Left cardiac atrium (tissue), 4 donors: ENCODE measurements around the gene HCRTR1. TPM values are rescaled to one million over a fixed set of nuclear protein-coding genes. Genes with fewer than 3 reads are reported as not detected.
"Not testable (repeated sequence)": the region's sequence is repeated elsewhere in the genome, so short reads cannot be mapped to it uniquely, and the experiment has no call there.

Experiments
- ATAC-seq, 2 donors: fragments of 200-7000 bp; cut with Tn5 transposase; one replicate each; pipeline ENCODE4 v1.9.1; 2020; ENCODE audit warnings: mild to moderate bottlenecking in 2 of 2, moderate library complexity in 2 of 2
- DNase-seq: peaks from one replicate; pipeline ENCODE4 v3.0.0-alpha.2; 2020
- intact Hi-C, 2 donors: fragments of 100-400 bp; cut with DNase I; formaldehyde crosslinking; loops; one replicate each; pipeline versions ENCODE4 v1.14.1 to v1.15.1; 2022 to 2023
- total RNA-seq, 2 donors: library from RNA; stranded (reverse); fragmentation: NEBNext Ultra II Directional; extraction: Animal tissue kit (Norgen Biotek cat#: 25700); gene quantifications; one replicate each; pipeline ENCODE4 v1.2.1, GENCODE V29; 2021
- donor health status: DM: no; HTN: yes; CAD: no.
- donor health status: DM: no; HTN: yes; CAD: no; lungs with severe emphysema.
- donor health status: DM: yes; HTN: yes; CAD: no.
- donor health status: Dilated cardiomyopathy.

Gene HCRTR1
- total RNA-seq, 2 donors from 2014 or later, result 0.42 to 0.44 TPM

DNA sequence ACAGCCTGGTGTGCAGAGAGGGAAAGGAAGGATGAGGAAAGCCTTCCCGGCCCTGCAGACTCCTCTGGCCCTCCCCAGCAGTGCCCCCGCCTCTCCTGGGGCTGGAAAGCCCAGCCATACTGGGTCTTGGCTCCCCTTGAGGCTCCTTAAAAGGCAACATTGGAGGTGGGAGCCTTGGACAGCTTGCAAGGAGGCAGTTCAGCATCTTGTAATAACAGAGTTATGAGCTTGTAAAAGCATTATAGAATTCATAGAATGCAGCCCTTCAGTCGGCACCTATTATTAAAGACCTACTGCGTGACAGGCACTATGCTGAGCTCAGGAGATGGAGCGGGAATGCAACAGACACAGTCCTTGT, 37.0 kb upstream of the HCRTR1 start:
- intact Hi-C loops, result no loop called here
- DNase-seq (no peak), ATAC-seq (no peak)

DNA sequence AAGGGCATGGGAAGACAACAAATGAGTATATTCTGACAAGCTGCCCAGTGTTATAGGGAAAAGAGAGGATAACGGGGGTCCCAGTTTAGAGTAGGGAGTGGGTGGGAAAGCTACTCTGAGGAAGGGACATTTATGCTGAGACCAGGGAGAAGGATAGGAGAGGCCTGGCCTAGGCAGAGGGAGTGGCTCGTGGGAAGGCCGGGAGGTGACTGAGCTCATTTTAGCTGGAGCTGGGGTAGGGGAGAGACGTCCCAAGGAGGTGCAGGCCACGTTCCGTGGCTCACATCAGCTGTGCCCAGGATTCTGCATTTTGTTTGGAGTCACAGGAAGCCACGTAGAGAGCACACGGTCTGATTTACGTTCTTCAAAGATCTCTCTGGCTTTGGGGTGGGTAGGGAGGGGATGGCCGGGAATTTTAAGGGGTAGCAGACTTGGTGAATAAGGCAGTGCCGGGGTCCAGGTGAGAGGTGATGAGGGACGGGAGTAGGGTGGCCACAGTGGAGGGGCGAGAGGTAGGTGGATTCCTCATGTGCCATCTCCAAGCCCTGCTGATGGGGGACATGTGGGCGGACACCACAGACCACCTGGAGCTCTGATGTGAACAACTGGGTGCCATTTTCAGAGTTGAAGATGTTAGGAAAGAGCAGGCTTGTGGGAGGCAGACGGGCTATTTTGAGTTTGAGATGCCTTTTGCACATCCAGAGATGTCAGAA, 36.4 kb upstream of the HCRTR1 start:
- intact Hi-C loops, result no loop called here
- ATAC-seq (no peak), DNase-seq (no peak)

GRCh38 chr1:31581821-31582810, 35.4 kb upstream of the HCRTR1 start:
- DNase-seq, result no peak
- no peak for ATAC-seq
- intact Hi-C loops, result no loop called here

- ATAC-seq, result peak; percentile 7 to 23
- no peak for DNase-seq
- intact Hi-C loops, result no loop called here
Observed at GRCh38 chr1:31583082-31583994, 34.2 kb upstream of the HCRTR1 start.

DNA sequence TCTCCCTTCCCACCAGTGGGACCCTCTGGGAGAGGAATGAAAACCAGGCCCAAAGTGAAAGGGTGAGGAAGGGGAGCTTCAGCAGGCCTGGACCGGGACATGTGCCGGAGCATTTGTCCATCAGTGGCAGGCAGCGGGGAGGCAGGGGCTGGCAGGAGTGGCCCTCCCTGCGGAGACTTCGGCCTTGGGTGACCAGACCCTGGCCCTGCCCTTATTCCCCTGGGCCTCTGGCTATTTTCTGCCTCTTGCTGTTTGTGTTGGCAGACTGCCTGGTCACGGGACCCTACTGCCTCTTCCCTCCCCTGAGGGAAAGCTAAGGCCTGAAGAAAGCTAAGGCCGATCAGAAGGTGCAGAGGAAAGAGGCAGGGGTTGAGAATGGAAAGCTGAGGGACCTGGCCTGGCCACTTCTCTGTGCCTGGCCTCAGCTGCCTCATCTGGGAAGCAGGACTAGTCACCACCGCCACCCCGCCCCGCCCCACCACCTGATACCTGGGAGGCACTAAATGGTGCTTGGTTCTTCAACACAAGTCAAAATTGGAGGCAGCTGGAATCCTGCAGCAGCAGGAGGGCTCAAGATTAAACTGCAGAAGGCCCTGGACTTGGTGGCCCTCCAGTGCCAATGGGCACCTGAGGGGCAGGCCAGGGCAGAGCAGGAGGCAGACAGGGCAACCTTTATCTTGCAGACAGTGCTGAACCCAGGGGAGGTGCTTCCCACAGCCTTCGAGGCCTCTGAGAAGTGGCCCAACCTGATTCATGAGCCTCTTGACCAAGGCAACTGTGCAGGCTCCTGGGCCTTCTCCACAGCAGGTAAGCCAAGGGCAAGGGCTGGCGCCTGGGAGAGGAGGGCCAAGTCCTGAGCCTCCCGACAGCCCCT, 33.3 kb upstream of the HCRTR1 start:
- peak; percentile 55 to 70 for ATAC-seq
- peak; percentile 88 for DNase-seq
- intact Hi-C loops, result no loop called here

DNA sequence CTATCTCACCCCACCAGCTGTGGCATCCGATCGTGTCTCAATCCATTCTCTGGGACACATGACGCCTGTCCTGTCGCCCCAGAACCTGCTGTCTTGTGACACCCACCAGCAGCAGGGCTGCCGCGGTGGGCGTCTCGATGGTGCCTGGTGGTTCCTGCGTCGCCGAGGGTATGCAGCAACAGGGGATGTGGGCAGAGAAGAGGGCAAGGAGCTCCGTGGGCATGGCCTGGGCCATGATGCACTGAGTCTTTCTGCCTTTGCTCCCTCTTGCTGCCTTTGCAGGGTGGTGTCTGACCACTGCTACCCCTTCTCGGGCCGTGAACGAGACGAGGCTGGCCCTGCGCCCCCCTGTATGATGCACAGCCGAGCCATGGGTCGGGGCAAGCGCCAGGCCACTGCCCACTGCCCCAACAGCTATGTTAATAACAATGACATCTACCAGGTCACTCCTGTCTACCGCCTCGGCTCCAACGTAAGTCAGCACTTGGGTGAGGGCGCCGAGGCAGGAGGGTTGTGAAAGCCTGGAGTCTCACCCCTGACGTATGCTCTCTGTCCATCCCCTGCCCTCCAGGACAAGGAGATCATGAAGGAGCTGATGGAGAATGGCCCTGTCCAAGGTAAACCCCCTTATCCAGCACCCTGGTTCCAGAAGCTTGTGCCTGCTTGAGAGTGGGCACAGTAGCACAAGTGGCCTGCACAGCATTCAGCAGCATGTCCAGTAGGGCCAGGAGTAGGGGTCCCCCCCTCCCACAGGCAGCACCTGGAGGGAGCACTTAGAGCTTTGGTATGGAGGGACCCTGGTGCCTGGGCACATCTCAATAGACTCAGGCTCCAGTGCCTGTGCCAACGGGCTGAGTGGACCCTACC, 32.4 kb upstream of the HCRTR1 start:
- no peak for ATAC-seq
- intact Hi-C loops, result no loop called here
- DNase-seq, result no peak

DNA sequence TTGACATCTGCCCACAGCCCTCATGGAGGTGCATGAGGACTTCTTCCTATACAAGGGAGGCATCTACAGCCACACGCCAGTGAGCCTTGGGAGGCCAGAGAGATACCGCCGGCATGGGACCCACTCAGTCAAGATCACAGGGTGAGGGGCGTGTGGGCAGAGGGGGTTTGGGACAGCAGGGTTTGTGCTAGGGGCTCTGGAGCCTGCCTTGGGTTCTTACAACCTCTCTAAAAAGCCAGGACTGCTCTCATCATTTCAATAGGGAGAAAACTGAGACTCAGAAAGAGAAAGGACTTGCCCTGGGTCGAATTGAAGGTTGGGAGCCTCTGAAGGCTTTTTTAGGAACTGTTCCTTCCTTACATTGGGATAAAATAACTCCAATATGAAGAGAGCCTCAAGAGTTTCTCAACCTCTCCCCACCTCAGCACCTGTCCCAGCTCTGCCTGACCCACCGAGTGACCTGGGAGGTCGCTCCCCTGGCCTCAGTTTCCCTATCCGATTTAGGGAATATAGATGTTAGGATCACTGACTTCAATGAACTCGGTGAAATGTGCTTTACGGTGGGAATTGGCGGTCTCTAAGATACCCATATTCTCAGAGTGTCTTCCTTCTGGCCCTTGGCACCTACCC, 31.6 kb upstream of the HCRTR1 start:
- DNase-seq (no peak), ATAC-seq (no peak)
- intact Hi-C loops, result no loop called here

DNA sequence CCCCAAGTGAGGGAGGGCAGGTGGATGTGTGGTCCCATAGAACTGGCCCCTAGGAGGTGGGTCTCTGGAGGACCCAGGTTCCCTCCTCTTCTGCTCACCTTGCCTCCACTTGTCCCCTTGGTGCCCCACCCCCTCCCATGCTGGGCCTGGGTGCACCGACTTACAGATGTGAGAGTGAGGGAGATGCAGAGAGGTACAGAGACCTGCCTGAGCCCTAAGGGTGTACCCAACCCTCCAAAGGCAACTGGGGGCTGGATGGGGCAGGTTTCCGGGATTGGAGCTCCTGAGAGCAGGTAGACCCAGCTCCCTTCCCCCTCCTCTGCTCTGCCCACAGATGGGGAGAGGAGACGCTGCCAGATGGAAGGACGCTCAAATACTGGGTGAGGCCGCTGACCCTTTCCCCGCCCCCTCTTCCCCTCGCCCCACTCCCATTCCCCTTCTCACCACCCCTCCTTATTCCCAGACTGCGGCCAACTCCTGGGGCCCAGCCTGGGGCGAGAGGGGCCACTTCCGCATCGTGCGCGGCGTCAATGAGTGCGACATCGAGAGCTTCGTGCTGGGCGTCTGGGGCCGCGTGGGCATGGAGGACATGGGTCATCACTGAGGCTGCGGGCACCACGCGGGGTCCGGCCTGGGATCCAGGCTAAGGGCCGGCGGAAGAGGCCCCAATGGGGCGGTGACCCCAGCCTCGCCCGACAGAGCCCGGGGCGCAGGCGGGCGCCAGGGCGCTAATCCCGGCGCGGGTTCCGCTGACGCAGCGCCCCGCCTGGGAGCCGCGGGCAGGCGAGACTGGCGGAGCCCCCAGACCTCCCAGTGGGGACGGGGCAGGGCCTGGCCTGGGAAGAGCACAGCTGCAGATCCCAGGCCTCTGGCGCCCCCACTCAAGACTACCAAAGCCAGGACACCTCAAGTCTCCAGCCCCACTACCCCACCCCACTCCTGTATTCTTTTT, 30.8 kb upstream of the HCRTR1 start:
- DNase-seq, result no peak
- intact Hi-C loops, result no loop called here
- ATAC-seq, result no peak

GRCh38 chr1:31587328-31587699, 30.2 kb upstream of the HCRTR1 start:
- intact Hi-C loops, DNase-seq, ATAC-seq: not testable (repeated sequence)

GRCh38 chr1:31587720-31588423, 29.6 kb upstream of the HCRTR1 start:
- DNase-seq, result peak; percentile 73
- intact Hi-C loops, result no loop called here
- peak; percentile 36 to 42 for ATAC-seq

DNA sequence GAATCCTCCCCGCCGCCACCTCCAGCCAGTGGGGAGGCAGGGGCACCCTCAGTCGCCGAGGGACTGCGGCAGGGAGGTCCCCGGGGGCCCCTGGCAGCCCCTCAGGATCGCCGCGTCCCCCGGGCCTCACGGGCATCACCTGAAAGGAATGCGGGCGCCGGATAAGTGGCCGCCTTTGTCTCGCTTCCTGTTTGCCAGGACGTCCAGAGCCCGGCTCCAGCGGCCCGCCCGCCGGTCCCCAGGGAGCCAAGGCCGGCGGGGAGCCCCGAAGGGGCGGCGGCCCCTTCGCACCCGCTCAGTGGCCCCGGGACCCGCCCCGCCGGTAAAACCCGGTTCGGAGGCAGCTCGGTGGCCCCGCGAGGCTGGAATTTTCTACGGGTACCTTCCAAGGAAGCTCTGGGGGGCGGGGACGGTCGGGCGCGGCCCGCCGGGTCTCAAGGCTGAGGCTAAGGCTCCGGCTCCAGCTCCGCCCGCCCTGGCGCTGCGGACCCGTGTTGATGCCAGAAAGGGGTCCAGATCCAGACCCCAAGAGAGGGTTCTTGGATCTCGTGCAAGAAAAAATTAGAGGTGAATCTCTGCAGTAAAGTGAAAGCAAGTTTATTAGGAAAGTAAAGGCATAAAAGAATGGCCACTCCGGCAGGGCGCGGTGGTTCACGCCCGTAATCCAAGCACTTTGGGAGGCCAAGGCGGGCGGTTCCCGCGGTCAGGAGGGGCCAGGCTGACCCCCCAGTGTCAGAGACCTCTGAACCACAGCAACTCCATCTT, 28.6 kb upstream of the HCRTR1 start:
- peak; percentile 14 to 34 for ATAC-seq
- peak; percentile 71 for DNase-seq
- intact Hi-C loops, result no loop called here

DNA sequence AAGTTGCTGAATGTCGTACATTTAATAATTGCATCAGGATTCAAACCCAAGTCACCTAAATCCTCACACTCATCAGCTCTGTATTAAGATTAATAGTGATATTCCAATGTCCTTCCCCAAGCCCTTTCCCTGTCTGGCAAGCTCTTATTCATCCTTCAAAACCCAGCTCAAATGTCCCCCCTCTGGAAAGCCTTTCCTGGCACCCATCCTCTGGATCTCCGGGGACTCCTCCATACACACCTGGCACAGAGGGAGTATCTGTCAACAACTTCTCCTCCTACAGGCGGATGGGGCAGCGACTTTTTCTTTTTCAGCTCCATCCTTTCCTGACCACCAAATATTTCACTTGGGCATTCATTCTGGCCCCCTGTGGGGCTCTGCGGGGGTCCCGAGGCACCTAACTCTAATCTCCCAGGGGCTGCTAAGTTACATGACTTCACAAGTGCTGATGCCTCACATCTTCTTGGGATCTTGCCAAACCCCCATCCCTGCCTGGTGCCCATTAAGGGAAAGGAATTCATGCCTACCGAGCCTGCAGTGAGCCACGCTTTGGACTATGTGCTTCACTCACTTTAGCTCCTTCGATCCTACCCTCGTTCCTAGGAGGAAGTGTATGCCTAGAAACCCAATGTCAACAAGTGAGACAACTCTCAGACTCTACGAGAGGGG, 25.9 kb upstream of the HCRTR1 start:
- DNase-seq (no peak), ATAC-seq (no peak)
- intact Hi-C loops, result no loop called here

DNA sequence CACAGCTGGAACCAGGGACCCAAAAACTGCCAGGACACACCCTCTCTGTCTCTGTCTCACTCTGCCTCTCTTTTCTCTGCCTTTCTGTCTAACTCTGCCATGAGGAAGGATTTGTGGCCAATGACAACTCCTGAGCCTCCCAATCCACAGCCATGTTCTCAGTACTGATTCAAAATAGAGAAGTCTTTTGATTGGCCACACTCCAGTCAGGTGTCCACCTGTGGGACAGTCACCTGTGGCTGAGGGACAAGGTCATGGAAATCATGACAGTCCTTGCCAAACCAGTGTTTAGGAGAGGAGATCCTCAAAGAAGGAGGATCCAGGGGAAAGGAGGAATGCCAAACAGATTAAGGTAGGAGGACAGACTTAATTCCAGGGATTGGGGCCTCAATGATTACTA, 25.4 kb upstream of the HCRTR1 start:
- no peak for DNase-seq
- intact Hi-C loops, result no loop called here
- no peak for ATAC-seq

DNA sequence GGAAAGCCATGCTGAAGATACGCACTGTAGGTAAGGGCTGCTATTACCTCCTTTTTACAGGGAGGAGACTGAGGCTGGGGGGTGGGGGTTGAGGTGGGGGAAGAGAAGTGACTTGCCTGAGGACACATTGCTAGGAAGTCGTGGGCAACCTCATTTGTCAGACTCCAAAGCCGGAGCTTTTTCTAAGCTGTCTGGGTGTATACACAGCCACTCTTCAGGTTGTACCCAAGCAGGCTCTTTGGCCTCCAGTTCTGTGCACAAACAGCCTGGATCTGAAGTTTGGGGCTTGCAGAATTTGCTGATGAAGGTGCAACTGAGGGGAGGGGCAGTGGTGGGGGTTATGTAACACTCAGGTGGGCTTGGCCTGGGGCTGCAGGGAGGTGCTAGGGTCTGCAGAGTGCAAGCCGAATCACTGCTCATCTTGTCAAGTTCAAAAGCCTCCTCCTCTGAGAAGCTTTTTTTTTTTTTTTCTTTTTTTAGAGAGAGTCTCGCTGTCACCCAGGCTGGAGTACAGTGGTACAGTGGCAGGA, 24.3 kb upstream of the HCRTR1 start:
- ATAC-seq (no peak), DNase-seq (no peak)
- intact Hi-C loops, result no loop called here
